Esophagus squamous epithelium (tissue), 4 donors: ENCODE data around the gene VANGL2.

Experiments used
- CTCF ChIP-seq, 6 experiments: fragments of 450-650 bp in 4 of 6; fragments of 200-600 bp in 2 of 6; sonication (generic) in 2 of 6; IDR thresholded peaks; one replicate each; pipeline ENCODE4 v1.5.1; 2016 to 2019; ENCODE audit warnings: antibody characterized with exemption in 6 of 6, mild to moderate bottlenecking in 4 of 6, moderate library complexity in 4 of 6
- POLR2A ChIP-seq, 4 donors: fragments of 450-650 bp; IDR thresholded peaks; one replicate each; pipeline ENCODE4 v1.6.1; 2017; ENCODE audit warnings: antibody characterized with exemption in 4 of 4, mild to moderate bottlenecking in 4 of 4, moderate library complexity in 3 of 4

GRCh38 chr1:160370561-160371345, 29.6 kb upstream of the VANGL2 start:
- no peak for TF ChIP-seq CTCF (IDR thresholded peaks at IDR 0.05)
- TF ChIP-seq POLR2A (IDR thresholded peaks at IDR 0.05), result no peak
